BLaER1 (cell line): ENCODE results near the gene UROC1.

ENCODE experiments used
- H3K27ac ChIP-seq: shearing (Covaris generic); formaldehyde crosslinking; 2 replicates; pipeline ENCODE4 v1.8.1; 2022
- H3K27me3 ChIP-seq: shearing (Covaris generic); formaldehyde crosslinking; 2 replicates; pipeline ENCODE4 v1.8.1; 2022
- H3K36me3 ChIP-seq: shearing (Covaris generic); formaldehyde crosslinking; 2 replicates; pipeline ENCODE4 v1.8.1; 2022
- H3K4me1 ChIP-seq: shearing (Covaris generic); formaldehyde crosslinking; 2 replicates; pipeline ENCODE4 v1.8.1; 2022
- H3K4me2 ChIP-seq: shearing (Covaris generic); formaldehyde crosslinking; 2 replicates; pipeline ENCODE4 v1.8.1; 2022
- H3K4me3 ChIP-seq: shearing (Covaris generic); formaldehyde crosslinking; 2 replicates; pipeline ENCODE4 v1.8.1; 2022
- H3K9ac ChIP-seq: shearing (Covaris generic); formaldehyde crosslinking; 2 replicates; pipeline ENCODE4 v1.8.1; 2022
- H3K9me3 ChIP-seq: shearing (Covaris generic); formaldehyde crosslinking; 2 replicates; pipeline ENCODE4 v1.8.1; 2022
- H4K20me1 ChIP-seq: shearing (Covaris generic); formaldehyde crosslinking; 2 replicates; pipeline ENCODE4 v1.8.1; 2022
- Cebpa-rat ChIP-seq: shearing (Covaris generic); IDR thresholded peaks from 2 replicates; pipeline ENCODE4 v1.8.1; 2022

The UROC1 gene

DNA sequence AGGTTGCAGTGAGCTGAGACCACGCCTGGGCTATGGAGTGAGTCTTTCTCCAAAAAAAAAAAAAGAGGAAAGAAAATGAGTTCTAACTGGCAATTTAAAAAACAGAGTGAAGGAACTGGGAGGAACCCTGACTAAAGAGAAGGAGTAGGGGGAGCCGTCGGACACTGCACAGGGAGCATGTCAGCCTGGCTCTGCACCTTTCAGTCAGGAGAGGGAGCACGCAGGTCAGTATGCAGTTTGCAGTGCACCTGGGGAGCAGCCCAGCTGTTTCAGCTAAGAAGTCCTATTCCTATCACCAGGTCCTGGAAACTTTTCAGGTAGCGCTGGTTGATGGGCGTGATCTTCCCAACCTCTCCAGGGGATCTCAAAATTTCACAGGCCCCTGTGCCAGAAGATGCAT, 27.0 kb downstream of the UROC1 start:
- Histone ChIP-seq H3K9me3 (no peaks in the 10 kb centered on the region), H4K20me1 (no peaks in the 10 kb centered on the region), H3K27ac (0 out of 2 replicates have a peak overlapping the region, but pooled peaks have one; percentile 47), H3K36me3 (no peaks in the 10 kb centered on the region), H3K4me3 (no peak overlapping the region), H3K4me2 (peak overlapping the region; percentile 75), H3K27me3 (no peaks in the 10 kb centered on the region), H3K9ac (no peak overlapping the region), H3K4me1 (peaks cover 98% of the 10 kb centered on the region)
- no peak for TF ChIP-seq Cebpa-rat

- TF ChIP-seq Cebpa-rat = no peak
- Histone ChIP-seq H4K20me1 (no peaks in the 10 kb centered on the region), H3K27me3 (no peaks in the 10 kb centered on the region), H3K4me2 (peak overlapping the region; percentile 83), H3K4me1 (peaks cover 84% of the 10 kb centered on the region), H3K4me3 (no peak overlapping the region), H3K36me3 (no peaks in the 10 kb centered on the region), H3K27ac (peak overlapping the region; percentile 62), H3K9ac (peak overlapping the region; percentile 56; the same call in 1 of the 2 replicates), H3K9me3 (no peaks in the 10 kb centered on the region)
Observed at GRCh38 chr3:126488886-126489569, 28.5 kb downstream of the UROC1 start.

DNA sequence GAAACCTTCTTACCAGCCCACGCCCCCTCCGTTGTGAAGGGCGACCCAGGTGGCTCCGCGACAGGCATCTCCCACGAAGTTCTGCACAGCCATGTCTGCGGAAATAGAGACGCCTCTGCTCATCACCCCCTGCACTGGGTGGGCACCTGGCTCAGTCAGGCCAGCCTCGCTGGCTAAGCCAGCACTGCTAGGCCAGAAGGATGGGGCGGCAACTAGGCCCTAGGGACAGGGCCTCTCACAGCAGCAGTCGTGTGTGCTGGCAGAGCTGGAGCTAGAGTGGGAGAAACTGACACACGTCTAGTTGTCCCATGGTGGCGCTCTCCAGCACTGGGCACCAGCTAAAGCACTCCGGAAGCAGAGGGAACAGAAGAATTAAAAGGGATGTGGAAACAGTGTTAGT, 29.4 kb downstream of the UROC1 start:
- Histone ChIP-seq H3K9ac (peak overlapping the region; percentile 56; the same call in 1 of the 2 replicates), H3K4me2 (peak overlapping the region; percentile 83), H3K4me3 (no peak overlapping the region)

GRCh38 chr3:126487151-126487771, 30.3 kb downstream of the UROC1 start:
- Histone ChIP-seq H3K4me3 (no peak overlapping the region), H3K4me1 (peaks cover 68% of the 10 kb centered on the region), H4K20me1 (no peaks in the 10 kb centered on the region), H3K9me3 (no peaks in the 10 kb centered on the region), H3K27me3 (no peaks in the 10 kb centered on the region), H3K36me3 (no peaks in the 10 kb centered on the region), H3K27ac (peak overlapping the region; percentile 62), H3K9ac (peak overlapping the region; percentile 56; the same call in 1 of the 2 replicates), H3K4me2 (peak overlapping the region; percentile 83)
- no peak for TF ChIP-seq Cebpa-rat

More for the DNA sequence above, 29.4 kb downstream of the UROC1 start:
- H3K36me3 ChIP-seq = no peaks in the 10 kb centered on the region
- no peaks in the 10 kb centered on the region for H4K20me1 ChIP-seq
- H3K9me3 ChIP-seq = no peaks in the 10 kb centered on the region
- TF ChIP-seq Cebpa-rat = no peak
- no peaks in the 10 kb centered on the region for H3K27me3 ChIP-seq
- peaks cover 78% of the 10 kb centered on the region for H3K4me1 ChIP-seq
- H3K27ac ChIP-seq = peak overlapping the region; percentile 62

DNA sequence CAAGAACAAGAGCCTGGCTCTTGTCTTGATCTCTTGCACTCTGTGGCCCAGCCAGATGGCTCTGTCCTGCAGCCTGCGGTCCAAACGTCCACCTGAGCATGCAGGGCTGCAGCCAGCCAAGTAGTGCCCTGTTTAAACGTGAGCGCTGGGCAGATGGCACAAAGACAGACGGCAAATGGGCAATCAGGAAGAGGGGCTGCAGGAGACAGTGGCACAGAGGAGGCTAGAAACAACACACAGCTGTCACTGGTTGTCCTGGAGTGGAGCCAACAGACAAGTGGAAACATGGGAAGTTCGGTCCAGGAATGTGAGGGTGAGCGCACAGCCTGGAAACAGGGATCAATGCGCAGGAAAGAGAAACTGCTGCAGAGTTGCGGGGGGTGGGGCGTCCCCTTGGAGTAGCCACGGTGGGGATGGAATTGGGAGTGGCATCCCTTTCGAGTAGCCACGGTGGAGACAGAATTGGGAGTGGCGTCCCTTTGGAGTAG, 31.2 kb downstream of the UROC1 start:
- Histone ChIP-seq H3K36me3 (no peaks in the 10 kb centered on the region), H3K4me3 (no peak overlapping the region), H3K9ac (no peak overlapping the region), H3K27me3 (no peaks in the 10 kb centered on the region), H3K4me1 (peaks cover 60% of the 10 kb centered on the region), H3K4me2 (peak overlapping the region; percentile 83), H3K27ac (peak overlapping the region; percentile 62; the same call in 1 of the 2 replicates), H3K9me3 (no peaks in the 10 kb centered on the region), H4K20me1 (no peaks in the 10 kb centered on the region)
- TF ChIP-seq Cebpa-rat = no peak

- H3K4me1 ChIP-seq = peaks cover 55% of the 10 kb centered on the region
- no peaks in the 10 kb centered on the region for H3K27me3 ChIP-seq
- no peak overlapping the region for H3K9ac ChIP-seq
- H3K36me3 ChIP-seq = no peaks in the 10 kb centered on the region
- H3K4me2 ChIP-seq = peak overlapping the region; percentile 83
- no peak overlapping the region for H3K4me3 ChIP-seq
- H3K9me3 ChIP-seq = no peaks in the 10 kb centered on the region
- peak overlapping the region; percentile 26; the same call in 1 of the 2 replicates for H3K27ac ChIP-seq
- no peaks in the 10 kb centered on the region for H4K20me1 ChIP-seq
- TF ChIP-seq Cebpa-rat = no peak
Observed at GRCh38 chr3:126485956-126486355, 31.6 kb downstream of the UROC1 start.

DNA sequence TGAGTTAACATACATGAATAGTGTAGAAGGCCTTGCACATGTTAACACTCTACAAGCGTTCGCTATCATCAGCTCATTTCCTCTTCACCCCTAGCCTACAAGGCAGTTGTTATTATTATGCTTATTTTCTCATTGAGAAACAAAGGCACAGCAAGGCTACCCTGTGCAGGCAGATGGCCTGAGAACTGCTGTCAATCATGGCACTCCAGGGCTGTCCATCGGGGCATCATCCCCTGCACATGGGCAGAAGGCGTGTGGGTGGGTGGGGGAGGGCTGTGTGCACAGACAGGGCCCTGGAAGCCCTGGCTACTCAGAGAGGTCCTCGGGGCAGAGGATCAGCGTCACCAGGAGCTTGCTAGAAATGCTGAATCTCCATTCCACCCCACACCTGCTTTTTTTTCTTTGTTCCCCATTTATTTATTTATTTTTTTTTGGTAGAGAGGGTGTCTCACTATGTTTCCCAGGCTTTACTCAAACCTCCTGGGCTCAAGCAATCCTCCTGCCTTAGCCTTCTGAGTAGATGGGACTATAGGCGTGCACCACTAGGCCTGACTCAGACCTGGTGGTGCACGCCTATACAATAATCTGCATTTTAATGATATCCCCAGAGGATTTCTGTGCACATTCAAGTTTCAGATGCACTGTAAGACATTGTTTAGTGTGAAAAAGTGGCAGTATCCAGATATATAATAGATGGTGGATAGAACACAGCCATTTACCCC, 32.2 kb downstream of the UROC1 start:
- H3K4me1 ChIP-seq = peaks cover 51% of the 10 kb centered on the region
- H3K9ac ChIP-seq = no peak overlapping the region
- H3K4me3 ChIP-seq = no peak overlapping the region
- no peaks in the 10 kb centered on the region for H4K20me1 ChIP-seq
- H3K9me3 ChIP-seq = no peaks in the 10 kb centered on the region
- no peak overlapping the region for H3K27ac ChIP-seq
- TF ChIP-seq Cebpa-rat = no peak
- H3K4me2 ChIP-seq = peak overlapping the region; percentile 83
- H3K36me3 ChIP-seq = no peaks in the 10 kb centered on the region
- H3K27me3 ChIP-seq = no peaks in the 10 kb centered on the region

- no peak for TF ChIP-seq Cebpa-rat
- Histone ChIP-seq H3K27me3 (no peaks in the 10 kb centered on the region), H4K20me1 (no peaks in the 10 kb centered on the region), H3K4me3 (no peak overlapping the region), H3K9me3 (no peaks in the 10 kb centered on the region), H3K9ac (no peak overlapping the region), H3K36me3 (no peaks in the 10 kb centered on the region), H3K4me1 (peaks cover 49% of the 10 kb centered on the region), H3K4me2 (no peak overlapping the region), H3K27ac (no peak overlapping the region)
Observed at GRCh38 chr3:126484662-126485061, 32.9 kb downstream of the UROC1 start.

- no peak overlapping the region for H3K4me3 ChIP-seq
- no peaks in the 10 kb centered on the region for H3K36me3 ChIP-seq
- no peak overlapping the region for H3K4me2 ChIP-seq
- H3K27me3 ChIP-seq = no peaks in the 10 kb centered on the region
- H3K9me3 ChIP-seq = no peaks in the 10 kb centered on the region
- no peak for TF ChIP-seq Cebpa-rat
- no peak overlapping the region for H3K9ac ChIP-seq
- H3K27ac ChIP-seq = no peak overlapping the region
- H3K4me1 ChIP-seq = peaks cover 44% of the 10 kb centered on the region
- H4K20me1 ChIP-seq = no peaks in the 10 kb centered on the region
Observed at GRCh38 chr3:126484148-126484547, 33.4 kb downstream of the UROC1 start.
